ENCODE results near the gene CAMK4. TPM values are rescaled to one million over a fixed set of nuclear protein-coding genes. Genes with fewer than 3 reads are reported as not detected.

Gene CAMK4
- total and polyA plus RNA-seq, 9 of the 15 experiments (the other 6 are each of a cell fraction or from before 2014, with no cell fraction given), result 0.35 TPM; not detected in 8

DNA sequence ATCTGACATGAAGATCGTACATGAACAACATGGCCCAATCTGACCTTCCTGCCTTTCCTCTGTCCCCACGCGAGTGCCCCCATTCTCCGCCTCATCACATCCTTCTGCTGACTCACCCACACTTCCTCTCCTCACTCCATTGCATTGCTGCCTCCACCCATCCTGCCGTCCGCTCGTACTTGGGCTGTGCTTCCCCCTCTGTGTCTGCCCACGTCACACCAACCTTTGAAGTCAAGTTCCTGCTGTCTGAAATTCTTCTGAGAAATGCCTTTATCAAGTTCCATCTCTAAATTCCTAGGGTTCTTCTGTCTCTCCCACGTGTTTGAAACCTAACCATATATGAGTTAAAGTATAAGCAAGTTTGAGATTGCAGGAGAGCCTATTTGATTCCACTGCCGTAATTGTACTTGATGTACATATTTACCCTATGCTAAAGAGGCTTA, 306.1 kb downstream of the CAMK4 start (continued):
- TF ChIP-seq, protein P1, sequence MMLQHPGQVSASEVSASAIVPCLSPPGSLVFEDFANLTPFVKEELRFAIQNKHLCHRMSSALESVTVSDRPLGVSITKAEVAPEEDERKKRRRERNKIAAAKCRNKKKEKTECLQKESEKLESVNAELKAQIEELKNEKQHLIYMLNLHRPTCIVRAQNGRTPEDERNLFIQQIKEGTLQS (IDR thresholded peaks at IDR 0.05), result peak; percentile 84
- TF ChIP-seq, protein P1 (CRISPR knock-in tag; conservative IDR thresholded peaks at IDR 0.05), result no peak
- peak; percentile 89 for TF ChIP-seq CTBP1 (IDR thresholded peaks at IDR 0.05; ENCODE audit: borderline replicate concordance)
- no peak for TF ChIP-seq MCM3 (IDR thresholded peaks at IDR 0.05)
- no peak for TF ChIP-seq CEBPZ (IDR thresholded peaks at IDR 0.05; ENCODE audit: borderline replicate concordance, low read depth, low read length)
- TF ChIP-seq MIER1 (IDR thresholded peaks at IDR 0.05; ENCODE audit: low read depth), result peak; percentile 51; the same call in 1 of the 2 replicates
- TF ChIP-seq ZNF165 (CRISPR knock-in tag; IDR thresholded peaks at IDR 0.05; ENCODE audit: borderline replicate concordance), result no peak
- TF ChIP-seq ZNF140 (CRISPR knock-in tag; IDR thresholded peaks at IDR 0.05), result no peak
- no peak; the same call in 1 of the 2 replicates for TF ChIP-seq KAT8 (IDR thresholded peaks at IDR 0.05; ENCODE audit: low read depth)
- peak; percentile 79 for TF ChIP-seq ZNF24 (IDR thresholded peaks at IDR 0.05)
- no peak for TF ChIP-seq FOS (IDR thresholded peaks at IDR 0.05; ENCODE audit: extremely low read depth, insufficient read length)
- no peak for TF ChIP-seq SMAD3 (CRISPR knock-in tag; conservative IDR thresholded peaks at IDR 0.05)
- no peak for TF ChIP-seq CBFB (CRISPR knock-in tag; IDR thresholded peaks at IDR 0.05)
- peak; percentile 91 for TF ChIP-seq HDAC2 (IDR thresholded peaks at IDR 0.05)
- TF ChIP-seq BRD9 (IDR thresholded peaks at IDR 0.05; ENCODE audit: low read depth, partially characterized antibody), result peak; percentile 73
- TF ChIP-seq RBM22 (IDR thresholded peaks at IDR 0.05; ENCODE audit: low read depth, low read length, poor library complexity, severe bottlenecking), result no peak
- TF ChIP-seq, protein P2, sequence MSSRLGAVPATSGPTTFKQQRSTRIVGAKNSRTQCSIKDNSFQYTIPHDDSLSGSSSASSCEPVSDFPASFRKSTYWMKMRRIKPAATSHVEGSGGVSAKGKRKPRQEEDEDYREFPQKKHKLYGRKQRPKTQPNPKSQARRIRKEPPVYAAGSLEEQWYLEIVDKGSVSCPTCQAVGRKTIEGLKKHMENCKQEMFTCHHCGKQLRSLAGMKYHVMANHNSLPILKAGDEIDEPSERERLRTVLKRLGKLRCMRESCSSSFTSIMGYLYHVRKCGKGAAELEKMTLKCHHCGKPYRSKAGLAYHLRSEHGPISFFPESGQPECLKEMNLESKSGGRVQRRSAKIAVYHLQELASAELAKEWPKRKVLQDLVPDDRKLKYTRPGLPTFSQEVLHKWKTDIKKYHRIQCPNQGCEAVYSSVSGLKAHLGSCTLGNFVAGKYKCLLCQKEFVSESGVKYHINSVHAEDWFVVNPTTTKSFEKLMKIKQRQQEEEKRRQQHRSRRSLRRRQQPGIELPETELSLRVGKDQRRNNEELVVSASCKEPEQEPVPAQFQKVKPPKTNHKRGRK (tag; IDR thresholded peaks at IDR 0.05), result no peak
- peak; percentile 32 to 57; a peak in 2 of 4 replicates for TF ChIP-seq MAZ (CRISPR knock-in tag; conservative IDR thresholded peaks at IDR 0.05 in 1 of 2, IDR thresholded peaks at IDR 0.05 in 1 of 2)
- TF ChIP-seq POLR3A (IDR thresholded peaks at IDR 0.05; ENCODE audit: borderline replicate concordance, extremely low read depth, insufficient read depth, insufficient read length), result no peak
- TF ChIP-seq EGR1 (conservative IDR thresholded peaks at IDR 0.05), result peak; percentile 82
- TF ChIP-seq TOE1 (IDR thresholded peaks at IDR 0.05; ENCODE audit: borderline replicate concordance), result peak; percentile 56; the same call in 1 of the 2 replicates
- TF ChIP-seq TOE1 (CRISPR knock-in tag; IDR thresholded peaks at IDR 0.05; ENCODE audit: borderline replicate concordance, low read depth), result no peak
- TF ChIP-seq FOSL1 (tag; conservative IDR thresholded peaks at IDR 0.05), result peak; percentile 80
- TF ChIP-seq RNF2 (IDR thresholded peaks at IDR 0.05), result peak; percentile 67
- no peak for TF ChIP-seq ZNF561 (CRISPR knock-in tag; conservative IDR thresholded peaks at IDR 0.05)
- TF ChIP-seq PHF21A (IDR thresholded peaks at IDR 0.05; ENCODE audit: borderline replicate concordance, low read depth), result peak; percentile 58; the same call in 1 of the 2 replicates
- TF ChIP-seq EP400 (IDR thresholded peaks at IDR 0.05), result peak; percentile 70
